Heart right ventricle (tissue), 16 donors: Measurements from ENCODE around the gene BTN2A1. TPM values are rescaled to one million over a fixed set of nuclear protein-coding genes. Genes with fewer than 3 reads are reported as not detected.

Experiments
- ATAC-seq, 8 donors: fragments of 200-7000 bp; cut with Tn5 transposase; one replicate each; pipeline ENCODE4 v1.9.1; 2020; ENCODE audit warnings: mild to moderate bottlenecking in 8 of 8, moderate library complexity in 8 of 8, moderate number of reproducible peaks in 1 of 8
- DNase-seq, 2 donors: peaks; one replicate each; pipeline ENCODE4 v3.0.0-alpha.2; 2020
- H3K27ac ChIP-seq, 10 donors: fragments of 200-600 bp; sonication (generic) in 2 of 10; one replicate each; pipeline versions ENCODE4 v1.5.0 to v1.8.0; 2020 to 2022; ENCODE audit warnings: mild to moderate bottlenecking in 3 of 10
- H3K27me3 ChIP-seq, 7 donors: fragments of 200-600 bp; one replicate each; pipeline ENCODE4 v1.8.0; 2021 to 2022; ENCODE audit warnings: mild to moderate bottlenecking in 2 of 7
- H3K36me3 ChIP-seq, 9 donors: fragments of 200-600 bp; sonication (generic) in 1 of 9; one replicate each; pipeline versions ENCODE4 v1.5.0 to v1.8.0; 2020 to 2022; ENCODE audit warnings: mild to moderate bottlenecking in 2 of 9
- H3K4me1 ChIP-seq, 9 donors: fragments of 200-600 bp; sonication (generic) in 1 of 9; one replicate each; pipeline versions ENCODE4 v1.5.0 to v1.8.0; 2020 to 2022; ENCODE audit warnings: mild to moderate bottlenecking in 4 of 9
- H3K4me3 ChIP-seq, 10 donors: fragments of 200-600 bp; sonication (generic) in 2 of 10; one replicate each; pipeline versions ENCODE4 v1.5.0 to v1.8.0; 2020 to 2022; ENCODE audit warnings: mild to moderate bottlenecking in 7 of 10, moderate library complexity in 2 of 10
- H3K9me3 ChIP-seq, 11 donors: fragments of 200-600 bp in 10 of 11; sonication (generic) in 2 of 11; one replicate each; pipeline versions ENCODE4 v1.5.0 to v1.8.0; 2013 to 2022; ENCODE audit warnings: mild to moderate bottlenecking in 2 of 11, control low read depth in 1 of 11, moderate library complexity in 1 of 11
- CTCF ChIP-seq, 9 donors: fragments of 200-600 bp; sonication (generic) in 2 of 9; IDR thresholded peaks; one replicate each; pipeline versions ENCODE4 v1.5.0 to v1.8.0; 2021 to 2022; ENCODE audit warnings: antibody characterized with exemption in 9 of 9, mild to moderate bottlenecking in 5 of 9, moderate library complexity in 1 of 9
- WGBS, 2 donors: extraction: QIAGEN DNeasy Blood & Tissue Kit; methylation state at CpG; one replicate each; pipeline ENCODE4 v1.1.7; 2013; ENCODE audit warnings: inconsistent platforms in 1 of 2; 5-methylcytosine and 5-hydroxymethylcytosine counted together
- intact Hi-C, 10 donors: fragments of 100-400 bp; cut with DNase I; formaldehyde crosslinking; loops; one replicate each; pipeline versions ENCODE4 v1.11.1 to v1.14.2; 2022
- polyA plus RNA-seq, 2 donors: library from polyadenylated mRNA; stranded (reverse); fragments of 200-250 nt; gene quantifications; one replicate each; pipeline ENCODE4 v1.2.3, GENCODE V29; 2013
- total RNA-seq, 10 donors: library from RNA; stranded (reverse); fragmentation: NEBNext Ultra II Directional in 3 of 10; extraction: Animal tissue kit (Norgen Biotek cat#: 25700) in 3 of 10; gene quantifications; one replicate each; pipeline versions ENCODE4 v1.2.1 to v1.2.4, GENCODE V29; 2021 to 2023
- donor health status: Arrhythmogenic right ventricular cardiomyopathy.
- donor health status: ischemic (EF 13 %, LVEDD 7.1; RV severe dilation, severe dysfunction).
- donor health status: healthy with polysubstance abuse.
- donor health status: DM: no; HTN: yes; CAD: no.
- donor health status: DM: no; HTN: no; CAD: no.
- donor health status: ischemic (EF 25% LVEDD 6.9; RV normal size, moderate dysfunction).
- donor health status: ischemic (EF 25% LVEDD 5.7; RV mildly dilated, moderate dysfunction).
- donor health status: healthy.
- donor health status: DM: yes; HTN: yes; CAD: no.
- donor health status: Ischemic cardiomyopathy.
- donor health status: ischemic (EF 35%, LVEDD 5.7; RV mildly dilated, moderate dysfunction).
- donor health status: nonischemic (EF 11% LVEDD 7.7; RV severe dilation, severe dysfunction).
- donor health status: DM: yes; HTN: yes; CAD: no.
- donor health status: PGD.
- donor health status: ischemic (EF 29% LVEDD 5.4; RV normal size, mild dysfunction).
- donor health status: nonischemic (EF 23%, LVEDD 6.1; RV moderate dilation, normal function).

BTN2A1 gene
- total and polyA plus RNA-seq, 12 donors = 9.7 to 19.9 (median 15.5) TPM

GRCh38 chr6:26450240-26450639 is 7.5 kb upstream of the BTN2A1 start:
- ATAC-seq (no peak), DNase-seq (no peak)
- Histone ChIP-seq H3K27me3 (no peaks in the 10 kb centered on the region), H3K36me3 (peaks cover 0 to 69% (median 4%) of the 10 kb centered on the region in 9 donors), H3K4me1 (peaks cover 0 to 23% (median 12%) of the 10 kb centered on the region in 9 donors), H3K9me3 (no peaks in the 10 kb centered on the region), H3K27ac (no peak overlapping the region), H3K4me3 (no peak overlapping the region)
- WGBS, 2 donors = 86 to 91% methylated on average over 3 of the region's 3 CpGs
- intact Hi-C loops = no loop called here
- no peak for TF ChIP-seq CTCF (IDR thresholded peaks at IDR 0.05)

- Histone ChIP-seq H3K27ac (no peak overlapping the region), H3K9me3 (no peaks in the 10 kb centered on the region), H3K36me3 (peaks cover 0 to 44% (median 4%) of the 10 kb centered on the region in 9 donors), H3K4me3 (no peak overlapping the region), H3K27me3 (no peaks in the 10 kb centered on the region), H3K4me1 (peaks cover 0 to 24% (median 15%) of the 10 kb centered on the region in 9 donors)
- intact Hi-C loops = no loop called here
- TF ChIP-seq CTCF (IDR thresholded peaks at IDR 0.05) = no peak
- WGBS, 2 donors = 77% methylated on average over 1 of the region's 1 CpG
- DNase-seq (no peak), ATAC-seq (no peak)
Measured at GRCh38 chr6:26452631-26453235, 5.0 kb upstream of the BTN2A1 start.

GRCh38 chr6:26454631-26455030 is 3.1 kb upstream of the BTN2A1 start:
- Histone ChIP-seq H3K4me3 (no peak overlapping the region), H3K36me3 (peaks cover 0 to 32% (median 10%) of the 10 kb centered on the region in 9 donors), H3K27me3 (no peaks in the 10 kb centered on the region), H3K27ac (no peak overlapping the region), H3K9me3 (no peaks in the 10 kb centered on the region), H3K4me1 (peaks cover 0 to 37% (median 26%) of the 10 kb centered on the region in 9 donors)
- no peak for TF ChIP-seq CTCF (IDR thresholded peaks at IDR 0.05)
- no peak for ATAC-seq
- DNase-seq = no peak
- 94 to 98% methylated on average over 1 of the region's 1 CpG for WGBS, 2 donors
- intact Hi-C loops = no loop called here

GRCh38 chr6:26455357-26455970 is 2.3 kb upstream of the BTN2A1 start:
- Histone ChIP-seq H3K36me3 (peaks cover 0 to 32% (median 13%) of the 10 kb centered on the region in 9 donors), H3K27ac (no peak overlapping the region), H3K9me3 (no peaks in the 10 kb centered on the region), H3K4me3 (no peak overlapping the region), H3K4me1 (peaks cover 0 to 45% (median 34%) of the 10 kb centered on the region in 9 donors), H3K27me3 (no peaks in the 10 kb centered on the region)
- 92 to 95% methylated on average over 3 of the region's 3 CpGs for WGBS, 2 donors
- intact Hi-C loops = no loop called here
- DNase-seq (no peak), ATAC-seq (no peak)
- TF ChIP-seq CTCF (IDR thresholded peaks at IDR 0.05) = no peak
